HAP-1 (cell line): Measurements from ENCODE around the gene GET4.

ENCODE experiments used
- DNase-seq, 2 experiments: peaks; one replicate each; pipeline ENCODE4 v3.0.0-alpha.2; 2016 to 2020; ENCODE audit warnings: low spot score in 2 of 2
- H3K27me3 ChIP-seq: fragments of 250-450 bp; sonication (Bioruptor Pico); 2 replicates; pipeline ENCODE4 v1.5.1; 2020; ENCODE audit warnings: low read depth, mild to moderate bottlenecking, moderate library complexity
- H3K36me3 ChIP-seq: fragments of 250-450 bp; sonication (Bioruptor Pico); replicated peaks from 2 replicates; pipeline ENCODE4 v1.5.1; 2020; ENCODE audit warnings: mild to moderate bottlenecking
- H3K4me1 ChIP-seq: fragments of 250-450 bp; sonication (Bioruptor Pico); 2 replicates; pipeline ENCODE4 v1.5.1; 2020; ENCODE audit warnings: mild to moderate bottlenecking
- H3K4me3 ChIP-seq: fragments of 250-450 bp; sonication (Bioruptor Pico); 2 replicates; pipeline ENCODE4 v1.5.1; 2020; ENCODE audit warnings: mild to moderate bottlenecking, moderate library complexity
- H3K9me3 ChIP-seq: fragments of 250-450 bp; sonication (Bioruptor Pico); 2 replicates; pipeline ENCODE4 v1.5.1; 2020; ENCODE audit warnings: mild to moderate bottlenecking, moderate library complexity
- in situ Hi-C: fragments of 300-500 bp; cut with MboI; formaldehyde crosslinking; loops from 3 replicates; pipeline ENCODE4 v1.14.3; 2020; ENCODE audit warnings: low sequenced_read_pairs, inconsistent platforms, mixed read lengths

GET4 gene

GRCh38 chr7:853366-854117 is 22.8 kb upstream of the GET4 start:
- peaks cover 68% of the 10 kb centered on the region for H3K36me3 ChIP-seq
- H3K9me3 ChIP-seq = no peaks in the 10 kb centered on the region
- no peaks in the 10 kb centered on the region for H3K4me1 ChIP-seq
- H3K4me3 ChIP-seq = no peak overlapping the region
- peak in 1 of 2 experiments; percentile 3 for DNase-seq
- H3K27me3 ChIP-seq = no peaks in the 10 kb centered on the region
- in situ Hi-C loops = no loop called here

DNA sequence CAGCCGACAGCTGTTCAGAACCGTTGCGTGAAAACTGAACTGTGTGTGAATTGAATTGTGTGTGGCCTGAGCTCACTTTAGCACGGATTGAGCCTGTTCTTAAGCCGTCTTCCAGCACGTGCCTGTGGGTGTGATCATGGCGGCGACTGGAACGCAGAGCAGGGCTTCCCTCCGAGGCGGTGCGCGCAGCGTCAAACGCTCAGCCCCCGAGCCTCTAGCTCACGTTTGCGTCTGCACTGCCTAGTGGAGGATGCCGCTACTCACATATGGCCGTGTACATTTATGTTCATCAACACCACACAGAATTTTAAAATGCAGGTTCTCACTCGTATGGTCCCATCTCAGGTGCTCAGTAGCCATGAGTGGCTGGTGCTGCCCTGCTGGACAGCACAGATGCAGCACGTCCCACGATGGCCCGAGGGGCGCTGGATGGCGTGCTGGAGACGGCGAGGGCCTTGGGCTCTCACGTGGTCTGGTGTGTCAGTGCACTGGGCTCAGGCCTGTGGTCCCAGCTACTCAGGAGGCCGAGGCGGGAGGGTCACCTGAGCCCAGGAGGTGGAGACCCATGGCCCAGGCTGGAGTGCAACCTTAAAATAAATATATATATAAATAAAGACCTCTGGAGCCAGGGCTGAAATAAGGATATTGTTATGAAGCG is 22.1 kb upstream of the GET4 start:
- H3K9me3 ChIP-seq = no peaks in the 10 kb centered on the region
- DNase-seq = peak in 1 of 2 experiments; percentile 7
- in situ Hi-C loops = no loop called here
- H3K36me3 ChIP-seq = peaks cover 65% of the 10 kb centered on the region
- H3K4me1 ChIP-seq = no peaks in the 10 kb centered on the region
- no peaks in the 10 kb centered on the region for H3K27me3 ChIP-seq
- H3K4me3 ChIP-seq = no peak overlapping the region

DNA sequence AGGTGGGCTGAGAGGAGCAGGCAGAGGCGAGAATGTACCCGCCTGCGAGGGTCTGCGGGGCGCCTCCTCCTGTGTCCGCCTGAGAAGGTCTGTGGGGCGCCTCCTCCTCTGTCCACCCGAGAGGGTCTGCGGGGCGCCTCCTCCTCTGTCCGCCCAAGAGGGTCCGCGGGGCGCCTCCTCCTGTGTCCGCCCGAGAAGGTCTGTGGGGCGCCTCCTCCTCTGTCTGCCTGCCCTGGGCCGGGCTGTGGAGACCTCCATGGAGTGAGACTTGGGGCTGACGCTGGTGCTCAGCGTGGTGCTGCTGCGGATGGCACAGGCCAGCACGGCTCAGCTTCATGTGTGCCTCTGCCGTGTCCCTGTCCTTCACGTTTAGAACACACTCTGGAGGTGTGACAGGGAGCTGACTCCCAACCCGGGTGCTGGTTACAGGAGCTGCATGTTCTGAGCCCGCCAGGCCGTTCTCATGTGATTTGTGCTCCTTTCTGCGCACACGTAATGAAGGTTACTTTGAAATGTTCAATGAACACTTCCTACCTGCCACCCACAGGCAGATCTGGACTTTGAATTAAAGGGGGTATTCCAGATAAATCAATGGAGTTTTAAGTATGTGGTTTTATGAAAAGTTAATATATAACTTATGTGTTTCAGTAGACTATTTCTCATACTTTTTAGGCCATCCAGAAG is 20.5 kb upstream of the GET4 start:
- Histone ChIP-seq H3K4me1 (no peaks in the 10 kb centered on the region), H3K9me3 (no peaks in the 10 kb centered on the region), H3K27me3 (no peaks in the 10 kb centered on the region), H3K36me3 (peaks cover 72% of the 10 kb centered on the region), H3K4me3 (no peak overlapping the region)
- DNase-seq = peak in 1 of 2 experiments; percentile 3
- in situ Hi-C loops = no loop called here

GRCh38 chr7:856444-857095 is 19.8 kb upstream of the GET4 start:
- H3K9me3 ChIP-seq = no peaks in the 10 kb centered on the region

DNA sequence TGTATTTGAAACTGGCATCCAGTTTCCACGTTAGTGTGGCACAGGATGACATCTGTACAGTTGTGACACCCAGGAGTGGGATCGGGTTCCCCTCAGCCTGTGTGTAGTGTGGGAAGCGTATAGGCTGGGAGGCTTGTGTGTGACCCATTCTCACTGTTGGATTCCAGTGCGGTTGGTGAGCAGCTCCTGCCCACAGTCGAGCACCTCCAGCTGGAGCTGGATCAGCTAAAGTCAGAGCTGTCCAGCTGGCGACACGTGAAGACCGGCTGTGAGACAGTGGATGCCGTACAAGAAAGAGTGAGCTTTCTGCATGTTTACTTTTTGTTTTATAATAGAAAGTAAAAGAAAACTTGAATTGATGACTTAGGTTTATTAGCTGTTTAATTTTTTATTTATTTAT is 18.7 kb upstream of the GET4 start:
- Histone ChIP-seq H3K4me1 (no peaks in the 10 kb centered on the region), H3K36me3 (peaks cover 83% of the 10 kb centered on the region), H3K9me3 (no peaks in the 10 kb centered on the region), H3K27me3 (no peaks in the 10 kb centered on the region), H3K4me3 (no peak overlapping the region)
- DNase-seq = no peak
- in situ Hi-C loops = no loop called here

More at GRCh38 chr7:856444-857095, 19.8 kb upstream of the GET4 start:
- H3K4me1 ChIP-seq = no peaks in the 10 kb centered on the region
- in situ Hi-C loops = no loop called here
- peaks cover 80% of the 10 kb centered on the region for H3K36me3 ChIP-seq
- no peaks in the 10 kb centered on the region for H3K27me3 ChIP-seq
- no peak overlapping the region for H3K4me3 ChIP-seq
- DNase-seq = peak in 1 of 2 experiments; percentile 4

DNA sequence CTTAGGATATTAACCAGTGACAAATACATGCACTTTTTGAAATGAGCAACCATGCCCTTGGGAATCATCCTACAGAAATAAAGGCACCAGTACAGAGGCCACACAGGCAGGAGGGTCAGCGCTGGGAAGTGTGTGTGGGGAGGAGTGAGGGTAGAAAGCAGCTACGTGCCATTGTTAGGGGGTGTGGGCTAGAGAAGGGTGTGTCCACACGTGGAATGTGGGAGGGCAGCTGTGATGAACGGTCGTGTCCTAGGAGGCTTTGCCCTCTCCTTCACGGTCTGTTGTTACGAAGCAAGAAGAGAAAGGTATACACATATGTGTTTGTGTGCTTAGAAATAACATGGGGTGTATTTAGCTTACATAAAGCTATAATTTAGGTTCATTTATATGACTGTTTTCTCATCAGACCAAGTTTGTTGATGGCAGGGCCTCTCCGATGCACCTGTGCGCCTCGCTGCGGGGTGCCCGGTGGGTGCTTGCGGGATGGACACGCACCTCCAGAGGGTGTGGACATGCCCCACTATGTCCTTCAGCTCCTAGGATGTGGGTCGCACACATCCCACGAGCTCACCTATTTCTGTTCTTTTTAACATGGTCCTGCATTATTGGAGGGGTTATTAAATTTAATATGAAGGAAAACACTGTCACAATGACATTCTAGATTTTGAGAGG is 16.9 kb upstream of the GET4 start:
- Histone ChIP-seq H3K4me1 (no peaks in the 10 kb centered on the region), H3K4me3 (no peak overlapping the region), H3K36me3 (peaks cover 73% of the 10 kb centered on the region), H3K9me3 (no peaks in the 10 kb centered on the region), H3K27me3 (no peaks in the 10 kb centered on the region)
- DNase-seq = peak in 1 of 2 experiments; percentile 6
- in situ Hi-C loops = no loop called here

- H3K4me1 ChIP-seq = no peaks in the 10 kb centered on the region
Observed at GRCh38 chr7:860149-860548, 16.2 kb upstream of the GET4 start.

GRCh38 chr7:861222-861621 is 15.1 kb upstream of the GET4 start:
- no peaks in the 10 kb centered on the region for H3K4me1 ChIP-seq
- peaks cover 71% of the 10 kb centered on the region for H3K36me3 ChIP-seq
- in situ Hi-C loops = no loop called here
- H3K4me3 ChIP-seq = no peak overlapping the region
- H3K9me3 ChIP-seq = no peaks in the 10 kb centered on the region
- no peak for DNase-seq
- H3K27me3 ChIP-seq = no peaks in the 10 kb centered on the region

More at GRCh38 chr7:860149-860548, 16.2 kb upstream of the GET4 start:
- in situ Hi-C loops = no loop called here
- peaks cover 71% of the 10 kb centered on the region for H3K36me3 ChIP-seq
- DNase-seq = no peak
- no peaks in the 10 kb centered on the region for H3K9me3 ChIP-seq
- H3K27me3 ChIP-seq = no peaks in the 10 kb centered on the region
- H3K4me3 ChIP-seq = no peak overlapping the region

DNA sequence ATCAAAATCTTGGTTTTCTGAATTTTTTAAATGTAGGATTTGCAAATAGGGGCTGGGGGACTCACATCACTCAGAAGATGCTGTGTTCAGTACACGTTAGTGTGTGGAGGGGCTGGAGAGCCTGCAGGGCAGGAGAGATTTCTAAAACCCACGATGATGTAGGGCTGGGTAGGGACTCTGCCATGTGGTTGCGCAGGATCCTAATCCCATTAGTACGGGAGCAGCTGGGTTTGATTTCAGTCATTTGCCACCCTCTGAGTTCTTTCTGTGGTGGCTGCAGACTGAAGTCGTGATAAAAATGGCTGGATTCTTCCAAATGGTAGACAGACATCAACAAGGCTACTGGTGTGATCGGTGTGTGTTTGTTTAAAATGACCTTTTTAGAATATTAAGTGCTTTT is 14.2 kb upstream of the GET4 start:
- DNase-seq = no peak
- Histone ChIP-seq H3K36me3 (peaks cover 70% of the 10 kb centered on the region), H3K27me3 (no peaks in the 10 kb centered on the region), H3K4me1 (no peaks in the 10 kb centered on the region), H3K9me3 (no peaks in the 10 kb centered on the region), H3K4me3 (no peak overlapping the region)
- in situ Hi-C loops = no loop called here

DNA sequence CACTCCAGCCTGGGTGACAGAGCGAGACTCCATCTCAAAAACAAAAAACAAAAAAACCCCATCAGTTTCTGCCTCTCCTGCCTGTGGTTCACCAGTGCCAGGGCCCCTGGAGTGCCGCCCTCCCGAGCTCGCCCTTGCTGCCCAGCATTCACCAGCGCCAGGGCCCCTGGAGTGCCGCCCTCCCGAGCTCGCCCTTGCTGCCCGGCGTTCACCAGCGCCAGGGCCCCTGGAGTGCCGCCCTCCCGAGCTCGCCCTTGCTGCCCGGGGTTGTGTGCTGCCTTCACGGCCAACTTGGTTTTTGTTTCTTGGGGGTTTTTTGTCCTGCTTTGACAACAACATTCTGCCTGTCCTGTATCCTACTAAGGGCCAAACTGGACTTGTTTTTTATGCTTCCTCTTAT is 13.2 kb upstream of the GET4 start:
- H3K9me3 ChIP-seq = no peaks in the 10 kb centered on the region
- H3K4me1 ChIP-seq = no peaks in the 10 kb centered on the region
- no peak overlapping the region for H3K4me3 ChIP-seq
- no peak for DNase-seq
- peaks cover 73% of the 10 kb centered on the region for H3K36me3 ChIP-seq
- H3K27me3 ChIP-seq = no peaks in the 10 kb centered on the region
- in situ Hi-C loops = no loop called here

- H3K4me1 ChIP-seq = no peaks in the 10 kb centered on the region
- H3K27me3 ChIP-seq = no peaks in the 10 kb centered on the region
- in situ Hi-C loops = no loop called here
- peaks cover 66% of the 10 kb centered on the region for H3K36me3 ChIP-seq
- H3K4me3 ChIP-seq = no peak overlapping the region
- DNase-seq = no peak
- H3K9me3 ChIP-seq = no peaks in the 10 kb centered on the region
Observed at GRCh38 chr7:865921-866320, 10.4 kb upstream of the GET4 start.

DNA sequence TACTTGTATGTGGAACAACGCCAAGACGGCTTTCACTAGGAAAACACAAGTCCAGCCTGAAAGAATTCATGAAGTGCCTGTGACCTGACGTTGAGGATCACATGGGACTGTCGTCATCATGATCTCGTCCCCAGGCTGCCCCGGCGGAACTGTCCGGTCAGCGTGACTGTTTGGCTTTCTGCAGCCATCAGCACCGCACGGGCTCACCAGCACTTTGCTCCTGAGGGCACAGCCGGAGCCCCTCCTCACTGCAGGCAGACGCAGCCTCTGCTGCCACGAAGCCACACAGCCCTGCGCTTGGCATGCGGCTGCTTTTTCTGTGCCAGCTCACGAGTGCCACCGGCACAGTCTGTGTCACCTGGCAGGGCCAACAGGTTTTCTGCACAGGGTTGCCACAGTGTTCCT is 9.4 kb upstream of the GET4 start:
- in situ Hi-C loops = no loop called here
- Histone ChIP-seq H3K27me3 (no peaks in the 10 kb centered on the region), H3K9me3 (no peaks in the 10 kb centered on the region), H3K4me3 (no peak overlapping the region), H3K4me1 (no peaks in the 10 kb centered on the region), H3K36me3 (peaks cover 58% of the 10 kb centered on the region)
- DNase-seq = no peak

- DNase-seq = no peak
- Histone ChIP-seq H3K4me1 (no peaks in the 10 kb centered on the region), H3K9me3 (no peaks in the 10 kb centered on the region), H3K4me3 (no peak overlapping the region), H3K36me3 (peaks cover 58% of the 10 kb centered on the region), H3K27me3 (no peaks in the 10 kb centered on the region)
- in situ Hi-C loops = no loop called here
Observed at GRCh38 chr7:867406-868188, 8.8 kb upstream of the GET4 start.
